GM19328 (cell line): ENCODE measurements around the gene ZNF791.
"Not testable (repeated sequence)": the region's sequence is repeated elsewhere in the genome, so short reads cannot be mapped to it uniquely, and the experiment has no call there.

Experiments
- ATAC-seq: cut with Tn5 transposase; IDR thresholded peaks from one replicate; pipeline ENCODE4 v1.9.1; 2021; ENCODE audit warnings: mild to moderate bottlenecking, moderate library complexity; ENCODE audit not compliant: unreplicated experiment

The ZNF791 gene

DNA sequence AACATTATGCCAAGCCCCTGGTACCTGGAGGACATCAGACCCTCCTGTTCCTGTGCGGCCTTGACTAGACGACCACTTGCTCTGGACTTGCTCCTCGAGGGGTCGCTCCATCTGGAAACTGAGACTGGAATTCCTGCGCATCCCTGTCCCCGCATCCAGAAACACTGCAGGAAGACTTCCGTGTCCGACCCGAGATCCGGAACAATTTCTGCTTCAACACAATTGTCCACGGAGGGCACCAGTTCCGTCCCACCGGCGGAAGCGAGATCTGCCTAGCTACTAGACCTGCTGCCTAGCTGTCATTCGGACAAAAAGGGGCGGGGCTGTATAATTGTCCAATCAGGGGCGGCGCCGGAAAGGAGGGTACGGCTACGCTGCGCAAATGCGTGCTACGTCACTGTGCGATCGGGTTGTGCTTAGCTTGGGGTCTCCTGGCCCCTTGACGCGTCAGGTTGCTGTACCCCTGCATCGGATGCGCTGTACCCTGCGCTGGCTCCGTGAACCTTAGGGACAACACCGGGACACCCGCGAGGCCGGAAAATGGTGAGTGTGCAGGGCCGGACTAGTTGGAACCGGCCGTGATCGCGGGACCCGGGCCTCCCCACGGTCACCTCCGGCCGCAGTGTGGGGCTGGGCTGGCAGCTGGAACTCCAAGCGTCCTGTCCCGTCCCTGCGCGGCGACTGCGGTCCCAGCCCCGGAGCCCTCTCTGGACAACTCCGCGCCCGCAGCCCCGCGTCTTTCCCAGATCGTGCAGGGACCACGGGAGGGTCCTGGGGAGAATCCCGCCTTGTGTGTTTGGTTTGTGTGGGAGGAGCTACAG lies at the start of gene ZNF791, which contains the start of gene ZNF490:
TSS of gene ZNF791 (plus strand) at position 381 of the 821 bp plus-strand sequence. CDS start at position 541, 160 bp downstream.
TSS of gene ZNF490 (minus strand) at position 274 of the 821 bp plus-strand sequence. CDS start at position 141, 133 bp downstream.
- ATAC-seq = peak; percentile 84

DNA sequence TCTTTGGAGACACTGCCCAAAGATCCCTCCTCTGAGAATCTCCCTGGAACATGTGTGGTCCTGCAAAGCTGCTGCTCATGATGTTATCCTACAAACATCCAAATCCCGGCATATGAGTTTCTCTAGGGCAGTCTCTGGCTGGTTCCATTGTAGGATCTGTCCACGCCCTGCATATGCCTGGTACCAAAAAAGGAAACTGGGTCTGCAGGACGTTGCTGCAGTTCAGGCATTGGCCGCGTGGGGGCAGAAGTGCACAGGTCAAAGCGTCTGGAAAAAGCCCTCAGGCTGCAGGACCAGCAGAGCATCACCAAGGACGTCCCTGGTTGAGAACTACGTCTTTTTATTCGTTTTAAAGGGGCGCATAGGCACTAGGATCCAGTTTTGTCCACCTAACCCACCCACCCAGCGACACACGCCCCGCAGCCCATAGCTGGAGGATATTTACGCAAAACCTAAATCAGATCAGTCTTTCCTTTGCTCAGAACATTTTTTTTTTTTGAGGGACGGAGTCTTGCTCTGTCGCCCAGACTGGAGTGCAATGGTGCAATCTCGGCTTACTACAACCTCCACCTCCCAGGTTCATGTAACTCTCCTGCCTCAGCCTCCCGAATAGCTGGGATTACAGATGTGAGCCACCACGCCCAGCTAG lies 46.6 kb upstream of the ZNF791 start:
- ATAC-seq = no peak

DNA sequence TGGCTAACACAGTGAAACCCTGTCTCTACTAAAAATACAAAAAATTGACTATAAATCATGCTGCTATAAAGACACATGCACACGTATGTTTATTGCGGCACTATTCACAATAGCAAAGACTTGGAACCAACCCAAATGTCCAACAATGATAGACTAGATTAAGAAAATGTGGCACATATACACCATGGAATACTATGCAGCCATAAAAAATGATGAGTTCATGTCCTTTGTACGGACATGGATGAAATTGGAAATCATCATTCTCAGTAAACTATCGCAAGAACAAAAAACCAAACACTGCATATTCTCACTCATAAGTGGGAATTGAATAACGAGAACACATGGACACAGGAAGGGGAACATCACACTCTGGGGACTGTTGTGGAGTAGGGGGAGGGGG lies 44.3 kb upstream of the ZNF791 start:
- not testable (repeated sequence) for ATAC-seq

DNA sequence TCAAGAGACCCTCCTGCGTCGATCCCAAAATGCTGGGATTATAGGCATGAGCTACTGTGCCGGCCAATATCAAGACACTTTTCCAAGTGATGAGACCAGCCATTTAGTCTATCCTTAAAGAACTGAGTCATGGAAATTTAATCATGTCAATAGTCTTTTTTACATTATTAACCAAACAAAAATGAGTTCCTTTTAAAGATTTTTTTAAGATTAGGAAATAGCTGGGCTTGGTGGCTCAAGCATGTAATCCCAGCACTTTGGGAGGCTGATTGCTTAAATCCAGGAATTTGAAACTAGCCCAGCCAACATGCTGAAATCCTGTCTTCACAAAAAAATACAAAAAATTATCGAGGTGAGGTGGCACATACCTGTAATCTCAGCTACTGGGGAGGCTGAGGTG lies 42.8 kb upstream of the ZNF791 start:
- ATAC-seq = no peak

DNA sequence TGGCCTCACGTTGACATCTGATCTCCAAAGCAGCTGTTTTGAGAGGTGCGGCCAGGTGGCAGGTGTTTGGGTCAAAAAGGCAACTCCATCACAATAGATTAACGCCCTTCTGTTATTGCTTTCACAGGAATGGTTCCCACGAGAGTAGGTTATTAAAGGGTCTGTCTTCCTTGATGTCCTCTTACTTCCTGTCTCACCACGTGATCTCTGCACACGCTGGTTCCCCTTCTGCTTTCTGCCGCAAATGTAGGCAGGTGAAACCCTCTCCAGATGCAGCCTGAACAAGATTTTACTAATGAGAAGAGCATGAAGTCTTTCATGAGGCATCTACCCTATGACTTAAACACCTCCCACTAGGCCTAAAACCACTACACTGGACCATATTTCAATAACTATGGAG lies 36.7 kb upstream of the ZNF791 start:
- no peak for ATAC-seq

DNA sequence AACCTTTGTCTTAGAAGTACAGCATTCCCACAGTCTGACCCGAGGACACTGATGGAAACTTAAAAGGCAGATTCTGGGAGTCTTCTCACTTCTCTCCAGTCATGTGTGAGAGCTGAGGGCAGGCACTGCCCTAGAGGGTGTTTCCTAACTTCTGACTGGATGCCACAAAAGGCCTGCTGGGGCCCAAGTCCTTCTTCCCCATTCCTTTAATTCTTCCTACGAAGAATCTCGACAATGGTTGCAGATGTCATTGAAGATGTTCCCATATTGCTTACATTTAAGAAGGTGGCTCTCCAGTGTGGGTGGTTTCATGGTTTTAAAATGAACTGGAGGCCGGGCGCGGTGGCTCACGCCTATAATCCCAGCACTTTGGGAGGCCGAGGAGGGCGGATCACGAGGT lies 32.1 kb upstream of the ZNF791 start:
- ATAC-seq = no peak

DNA sequence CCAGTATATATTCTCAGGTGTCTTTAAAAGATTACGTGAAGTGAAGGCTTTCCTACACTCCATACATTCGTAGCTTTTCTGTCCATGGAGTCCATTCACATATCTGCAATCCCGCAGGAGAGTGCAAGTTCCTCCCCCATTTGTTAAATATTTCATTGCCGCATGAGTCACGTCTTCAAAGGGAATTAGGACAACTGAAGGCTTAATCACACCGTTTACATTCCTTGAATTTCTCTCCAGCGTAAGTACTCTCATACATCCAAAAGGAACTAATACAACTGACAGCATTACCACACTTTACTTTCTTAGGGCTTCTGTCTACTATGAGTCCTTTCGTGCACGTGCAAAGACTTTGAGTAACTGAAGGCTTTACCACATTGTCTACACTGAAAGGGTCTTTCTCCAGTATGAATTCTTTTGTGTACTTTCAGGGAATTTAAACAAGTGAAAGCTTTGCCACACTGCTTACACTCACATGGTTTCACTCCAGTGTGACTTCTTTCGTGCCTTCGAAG lies 30.5 kb upstream of the ZNF791 start:
- ATAC-seq = no peak

DNA sequence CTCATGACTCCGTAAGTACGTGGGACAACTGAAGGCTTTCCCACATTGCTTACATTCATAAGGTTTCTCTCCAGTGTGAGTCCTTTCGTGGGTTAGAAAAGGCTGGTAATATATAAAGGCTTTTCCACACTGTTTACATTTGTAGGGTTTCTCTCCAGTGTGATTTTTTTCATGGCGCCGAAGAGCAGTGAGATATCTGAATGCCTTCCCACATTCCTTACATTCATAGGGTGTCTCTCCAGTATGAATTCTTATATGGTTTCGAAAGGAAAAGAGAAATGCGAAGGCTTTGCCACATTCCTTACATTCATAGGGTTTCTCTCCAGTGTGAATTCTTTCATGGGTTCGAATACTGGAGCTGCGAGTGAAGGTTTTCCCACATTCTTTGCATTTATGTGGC lies 29.6 kb upstream of the ZNF791 start:
- ATAC-seq = no peak

DNA sequence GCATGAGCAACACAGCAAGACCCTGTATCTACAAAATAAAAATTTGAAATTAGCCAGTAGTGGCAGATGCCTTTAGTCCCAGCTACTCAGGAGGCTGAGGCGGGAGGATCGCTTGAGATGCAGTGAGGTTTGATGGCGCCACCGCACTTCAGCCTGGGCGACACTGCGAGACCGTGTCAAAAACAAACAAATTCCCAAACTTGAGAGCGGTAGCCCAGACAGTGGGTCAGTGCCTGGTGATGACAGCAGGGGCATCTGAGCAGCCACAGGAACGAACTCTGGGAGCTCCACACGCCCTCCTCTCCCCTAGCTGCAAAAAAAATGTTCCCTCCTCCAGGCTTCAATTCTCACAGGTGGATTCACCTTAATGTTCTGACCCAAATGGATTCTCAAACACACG lies 14.2 kb upstream of the ZNF791 start:
- ATAC-seq = no peak

DNA sequence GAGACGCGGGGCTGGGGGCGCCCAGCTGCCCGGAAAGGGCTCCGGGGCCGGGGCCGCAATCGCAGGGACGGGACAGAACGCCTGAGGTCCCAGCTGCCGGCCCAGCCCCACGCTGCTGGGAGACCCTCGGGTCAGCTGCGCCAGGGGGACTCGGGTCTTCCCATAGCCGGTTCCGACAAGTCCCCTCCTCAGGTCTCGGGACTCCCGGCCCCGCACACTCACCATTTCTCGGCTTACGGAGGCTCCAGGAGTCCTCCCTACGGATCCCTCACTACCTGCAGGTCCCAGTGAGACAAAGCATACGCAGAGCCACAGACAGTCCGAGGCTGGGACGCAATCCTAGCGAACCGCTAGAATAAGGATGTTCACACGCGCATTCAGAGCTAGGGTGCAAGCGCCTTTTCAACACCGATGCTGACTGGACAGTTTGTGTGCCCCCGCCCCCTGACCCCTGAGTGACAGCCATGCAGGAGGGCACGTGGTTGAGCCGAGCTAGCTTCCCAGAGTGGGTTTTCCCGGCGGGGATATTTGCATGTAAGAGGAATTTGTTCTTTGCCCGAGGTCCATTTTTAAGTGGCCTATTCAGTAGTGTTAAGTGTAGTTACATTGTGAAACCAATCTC lies 13.7 kb upstream of the ZNF791 start:
- ATAC-seq = no peak

DNA sequence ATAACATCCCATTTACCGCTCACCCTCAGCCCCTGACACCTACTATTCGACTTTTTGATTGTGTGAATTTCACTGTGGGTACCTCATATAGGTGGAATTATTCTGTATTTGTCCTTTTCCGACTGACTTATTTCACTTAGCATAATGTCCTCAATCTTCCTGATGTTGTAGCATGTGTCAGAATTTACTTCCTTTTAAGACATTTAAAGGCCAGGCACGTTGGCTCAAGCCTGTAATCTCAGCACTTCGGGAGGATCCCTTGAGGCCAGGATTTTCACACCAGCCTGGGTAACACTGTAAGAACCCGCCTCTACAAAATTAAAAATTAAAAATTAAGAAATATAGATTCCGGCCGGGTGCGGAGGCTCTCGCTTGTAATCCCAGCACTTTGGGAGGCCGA lies 13.1 kb upstream of the ZNF791 start:
- ATAC-seq = no peak

DNA sequence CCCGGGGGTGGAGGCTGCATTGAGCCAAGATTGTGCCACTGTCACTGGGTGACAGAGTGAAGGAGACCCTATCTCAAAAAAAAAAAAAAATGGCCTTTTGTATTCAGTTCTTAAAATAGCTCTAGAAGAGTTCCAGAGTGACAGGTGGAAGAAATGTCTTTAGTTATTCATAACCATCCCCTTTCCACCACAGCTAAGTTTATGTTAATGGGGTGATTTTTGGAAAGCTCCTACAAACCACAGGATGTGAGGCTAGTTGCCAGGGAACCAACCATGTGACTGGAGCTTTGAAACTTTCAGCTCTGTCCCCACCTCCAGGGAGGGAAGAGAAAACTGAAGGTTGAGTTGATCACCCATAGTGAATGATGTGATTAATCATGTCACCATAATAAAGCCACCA lies 7.0 kb upstream of the ZNF791 start:
- ATAC-seq = no peak

DNA sequence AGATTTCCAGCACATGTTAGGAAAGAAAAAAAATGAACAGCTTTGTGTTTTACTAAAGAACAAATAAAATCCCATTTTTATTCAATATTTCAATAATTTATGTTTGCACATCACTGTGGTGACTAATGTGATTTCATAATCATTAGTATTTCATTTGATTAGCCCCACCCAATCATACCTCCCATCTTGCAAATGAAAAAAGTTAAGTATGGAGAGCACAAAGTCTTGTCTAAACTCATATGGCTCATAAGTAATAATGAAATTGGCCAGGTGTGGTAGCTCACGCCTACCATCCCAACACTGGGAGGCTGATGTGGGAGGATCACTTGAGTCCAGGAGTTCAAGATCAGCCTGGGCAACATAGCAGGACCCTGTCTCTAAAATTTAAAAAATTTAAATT lies 3.9 kb upstream of the ZNF791 start:
- no peak for ATAC-seq

DNA sequence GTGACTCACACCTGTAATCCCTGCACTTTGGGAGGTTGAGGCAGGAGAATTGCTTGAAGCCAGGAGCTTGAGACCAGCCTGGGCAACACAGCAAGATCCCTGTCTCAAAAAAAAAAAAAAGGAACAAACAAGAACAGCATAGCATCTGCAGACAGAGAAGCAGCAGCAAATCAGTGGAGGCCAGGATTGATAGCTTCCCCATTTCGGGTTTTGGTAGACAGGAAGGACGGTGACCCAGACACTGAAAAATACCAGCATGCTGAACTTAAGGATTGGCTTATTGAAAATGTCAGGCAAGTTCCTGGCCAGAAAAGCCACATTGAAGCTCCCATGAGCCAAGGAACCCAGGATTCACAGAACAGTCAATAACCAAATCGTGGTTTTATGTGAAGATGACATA lies 3.1 kb upstream of the ZNF791 start:
- no peak for ATAC-seq

DNA sequence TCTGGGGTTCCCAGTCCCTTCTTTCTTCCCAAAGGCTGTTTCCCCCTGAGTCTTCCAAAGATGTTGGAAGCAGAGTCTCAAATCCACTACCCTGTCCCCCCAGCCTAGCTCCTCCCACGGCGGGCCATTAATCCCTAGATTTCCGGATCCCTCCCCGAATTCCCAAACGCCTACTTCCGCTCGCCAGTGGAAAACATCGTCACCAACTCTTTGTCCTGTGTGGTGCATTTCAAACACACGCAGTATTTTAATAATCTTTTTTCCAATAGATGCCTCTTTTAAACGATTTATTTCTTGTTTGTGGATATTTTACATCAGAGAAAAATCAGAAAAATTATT lies 610 bp downstream of the ZNF791 start:
- no peak for ATAC-seq

DNA sequence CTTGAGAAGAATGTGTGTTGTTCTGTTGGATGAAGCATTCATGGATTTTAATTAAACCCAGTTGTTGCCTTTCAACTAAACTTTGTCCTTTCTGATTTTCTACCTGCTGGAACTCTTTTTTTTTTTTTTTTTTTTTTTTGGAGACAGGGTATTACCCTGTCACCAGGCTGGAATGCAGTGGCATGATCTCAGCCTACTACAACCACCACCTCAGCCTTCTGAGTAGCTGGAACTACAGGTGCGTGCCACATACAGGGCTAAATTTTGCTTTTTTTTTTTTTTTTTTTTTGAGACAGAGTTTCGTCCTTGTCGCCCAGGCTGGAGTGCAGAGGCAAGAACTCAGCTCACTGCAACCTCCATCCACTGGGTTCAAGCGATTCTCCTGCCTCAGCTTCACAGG lies 6.9 kb downstream of the ZNF791 start:
- no peak for ATAC-seq

DNA sequence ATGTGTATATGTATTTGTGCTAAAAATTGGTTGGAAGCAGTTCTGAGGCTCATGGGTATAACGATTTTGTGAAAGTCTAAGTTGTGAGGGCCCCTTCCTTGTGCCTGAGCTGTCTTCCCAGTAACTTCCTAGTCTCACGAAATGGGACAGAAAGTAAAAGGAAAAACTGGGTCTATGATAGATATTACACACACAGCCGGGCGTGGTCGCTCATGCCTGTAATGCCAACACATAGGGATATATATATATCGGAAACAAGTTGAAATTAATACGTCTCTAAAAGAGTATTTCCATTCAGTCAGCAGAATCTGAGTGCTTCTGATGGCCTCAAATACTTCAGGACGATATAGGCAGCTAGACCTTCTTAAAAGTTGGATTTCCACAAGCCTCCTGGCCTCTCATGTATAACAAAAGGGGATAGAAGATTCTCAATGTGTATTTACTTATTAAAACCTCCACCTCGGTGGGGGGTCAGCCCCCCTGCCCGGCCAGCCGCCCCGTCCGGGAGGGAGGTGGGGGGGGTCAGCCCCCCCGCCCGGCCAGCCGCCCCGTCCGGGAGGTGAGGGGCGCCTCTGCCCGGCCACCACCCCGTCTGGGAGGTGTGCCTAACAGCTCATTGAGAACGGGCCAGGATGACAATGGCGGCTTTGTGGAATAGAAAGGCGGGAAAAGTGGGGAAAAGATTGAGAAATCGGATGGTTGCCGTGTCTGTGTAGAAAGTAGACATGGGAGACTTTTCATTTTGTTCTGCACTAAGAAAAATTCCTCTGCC lies 10.7 kb downstream of the ZNF791 start:
- ATAC-seq = not testable (repeated sequence)

DNA sequence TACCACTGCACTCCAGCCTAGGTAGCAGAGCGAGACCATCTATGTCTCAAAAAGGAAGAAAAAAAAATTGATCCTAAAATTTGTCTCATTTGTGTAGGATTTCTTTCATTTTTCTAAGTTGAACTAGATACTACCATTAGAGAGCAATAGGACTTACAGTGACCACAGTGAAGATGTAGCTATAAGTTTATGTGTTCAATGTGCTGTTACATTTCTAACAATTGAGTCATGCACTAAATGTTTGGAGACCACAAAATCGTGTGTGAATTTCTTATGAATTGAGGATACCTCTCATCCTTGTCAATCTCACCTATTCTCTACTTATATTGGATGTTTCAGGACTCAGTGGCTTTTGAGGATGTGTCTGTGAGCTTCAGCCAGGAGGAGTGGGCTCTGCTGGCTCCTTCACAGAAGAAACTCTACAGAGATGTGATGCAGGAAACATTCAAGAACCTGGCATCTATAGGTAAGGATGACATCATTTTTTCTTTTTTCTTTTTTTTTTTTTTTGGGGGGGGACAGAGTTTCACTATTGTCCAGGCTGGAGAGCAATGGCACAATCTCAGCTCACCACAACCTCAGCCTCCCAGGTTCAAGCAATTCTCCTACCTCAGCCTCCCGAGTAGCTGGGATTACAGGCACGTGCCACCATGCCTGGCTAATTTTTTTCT lies 12.8 kb downstream of the ZNF791 start:
- ATAC-seq = no peak

DNA sequence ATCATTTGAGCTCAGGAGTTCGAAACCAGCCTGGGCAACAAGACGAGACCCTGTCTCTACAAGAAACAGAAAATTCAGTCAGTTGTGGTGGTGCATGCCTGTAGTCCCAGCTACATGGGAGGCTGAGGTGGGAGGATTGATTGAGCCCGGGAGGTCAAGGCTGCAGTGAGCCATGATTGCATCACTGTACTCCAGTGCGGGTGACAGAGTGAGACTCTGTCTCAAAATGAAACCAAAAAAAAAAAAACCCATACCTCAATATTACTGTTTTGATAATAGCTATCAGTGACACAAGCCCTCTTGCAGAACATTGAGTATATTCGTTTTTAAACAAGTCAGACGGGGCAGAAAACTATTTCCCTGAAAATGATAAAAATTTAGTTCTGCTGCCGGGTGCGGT lies 16.2 kb downstream of the ZNF791 start:
- no peak for ATAC-seq
